ENCODE data around the gene THBD. TPM values are rescaled to one million over a fixed set of nuclear protein-coding genes. Genes with fewer than 3 reads are reported as not detected.

The THBD gene, protein sequence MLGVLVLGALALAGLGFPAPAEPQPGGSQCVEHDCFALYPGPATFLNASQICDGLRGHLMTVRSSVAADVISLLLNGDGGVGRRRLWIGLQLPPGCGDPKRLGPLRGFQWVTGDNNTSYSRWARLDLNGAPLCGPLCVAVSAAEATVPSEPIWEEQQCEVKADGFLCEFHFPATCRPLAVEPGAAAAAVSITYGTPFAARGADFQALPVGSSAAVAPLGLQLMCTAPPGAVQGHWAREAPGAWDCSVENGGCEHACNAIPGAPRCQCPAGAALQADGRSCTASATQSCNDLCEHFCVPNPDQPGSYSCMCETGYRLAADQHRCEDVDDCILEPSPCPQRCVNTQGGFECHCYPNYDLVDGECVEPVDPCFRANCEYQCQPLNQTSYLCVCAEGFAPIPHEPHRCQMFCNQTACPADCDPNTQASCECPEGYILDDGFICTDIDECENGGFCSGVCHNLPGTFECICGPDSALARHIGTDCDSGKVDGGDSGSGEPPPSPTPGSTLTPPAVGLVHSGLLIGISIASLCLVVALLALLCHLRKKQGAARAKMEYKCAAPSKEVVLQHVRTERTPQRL
- total RNA-seq (1 to 10 TPM; 1.0 to 1.1 TPM), total RNA-seq (0 reads per million in 2 donors)

DNA sequence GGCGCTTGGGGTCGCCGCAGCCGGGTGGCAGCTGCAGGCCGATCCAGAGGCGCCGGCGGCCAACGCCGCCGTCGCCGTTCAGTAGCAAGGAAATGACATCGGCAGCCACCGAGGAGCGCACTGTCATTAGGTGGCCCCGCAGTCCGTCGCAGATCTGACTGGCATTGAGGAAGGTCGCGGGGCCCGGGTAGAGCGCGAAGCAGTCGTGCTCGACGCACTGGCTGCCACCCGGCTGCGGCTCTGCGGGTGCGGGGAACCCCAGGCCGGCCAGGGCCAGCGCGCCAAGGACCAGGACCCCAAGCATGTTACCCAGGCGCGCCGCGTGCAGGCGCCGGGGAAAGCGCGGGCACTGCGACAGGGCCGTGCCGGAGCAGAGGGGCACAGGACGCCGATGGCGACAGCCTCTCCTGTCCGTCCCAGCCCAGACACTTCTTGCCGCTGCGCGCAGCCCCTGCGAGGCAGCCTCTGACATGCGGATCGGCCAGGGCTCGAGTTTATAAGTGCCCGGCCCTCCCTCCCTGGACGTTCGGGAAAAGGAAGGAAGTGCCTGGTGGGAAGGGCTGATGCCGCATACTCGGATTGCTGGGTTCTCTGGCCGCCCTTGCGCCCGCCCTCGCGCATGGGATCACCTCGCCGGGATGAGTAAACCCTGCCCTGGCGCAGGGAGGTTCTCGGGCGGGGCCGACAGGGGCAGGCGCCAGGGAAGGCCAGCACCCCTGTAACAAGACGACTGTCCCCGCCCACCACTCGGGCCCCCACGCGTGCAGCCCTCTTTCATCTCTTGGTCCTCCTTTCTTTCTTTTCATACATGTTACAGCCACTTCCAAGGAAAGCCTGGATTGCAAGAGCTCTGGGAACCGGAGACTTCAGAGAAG is at the start of gene THBD:
Gene THBD, minus strand, starts transcription at position 472 of the 875 bp plus-strand sequence. Its CDS starts 168 bp downstream, at position 304.
- Mint-ChIP-seq H3K27ac (no peak within 1 kb of the TSS), H3K4me3 (peak within 1 kb of the TSS; percentile 76), H3K36me3 (ENCODE audit: low read depth) (peaks cover 3% of the 10 kb centered on the region), H3K4me1 (peaks cover 3% of the 10 kb centered on the region), H3K27me3 (peaks cover 43% of the 10 kb centered on the region)
- no peaks in the 10 kb centered on the region for H3K9me3 ChIP-seq (ENCODE audit: control insufficient read depth, low read length, poor library complexity, severe bottlenecking)
- ATAC-seq (peak; percentile 42), DNase-seq (no peak)

DNA sequence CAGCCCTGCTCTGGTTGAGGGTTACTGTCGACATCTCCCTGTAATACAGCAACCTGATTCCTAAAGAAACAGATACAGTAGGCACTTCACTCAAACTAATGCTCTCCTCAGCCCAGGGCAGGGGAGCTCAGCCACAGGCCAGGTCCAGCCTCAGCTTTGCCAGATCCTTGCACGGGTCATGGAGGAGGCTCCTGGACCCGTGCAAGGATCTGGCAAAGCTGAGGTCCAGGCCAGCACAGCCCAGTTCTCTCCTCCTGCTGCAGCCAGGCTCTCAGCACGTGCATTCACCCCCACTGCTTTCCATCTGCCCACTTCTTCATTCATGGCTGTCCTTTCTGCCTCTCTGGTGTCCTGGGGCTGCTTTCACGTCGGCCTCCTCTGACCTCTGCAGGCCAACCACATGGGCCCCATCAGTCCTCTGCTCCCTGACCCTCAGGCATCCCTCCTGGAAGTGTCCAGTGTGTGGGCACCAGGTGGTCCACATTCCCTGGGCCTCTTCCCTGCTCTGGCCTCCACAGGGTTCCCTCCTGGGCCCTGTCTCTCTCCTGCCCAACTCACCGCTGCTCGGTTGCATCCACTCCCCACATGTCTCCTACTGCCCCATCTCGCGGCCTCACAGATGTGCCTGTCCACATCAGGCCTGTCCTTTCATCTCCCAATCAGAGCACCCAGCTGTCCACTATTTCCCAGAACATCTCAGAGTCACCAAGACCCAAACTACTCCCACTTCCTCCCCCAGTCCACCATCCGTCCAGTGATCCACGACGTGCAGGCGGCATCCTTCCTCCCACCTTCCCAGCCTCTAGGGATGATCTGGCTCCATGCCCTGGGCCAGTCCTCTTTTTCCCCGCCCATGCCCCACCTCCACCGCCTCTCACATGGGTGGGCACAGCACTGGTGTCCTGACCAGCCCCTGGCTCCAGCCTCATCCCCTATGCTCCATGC is 48.4 kb upstream of the THBD start:
- H3K9me3 ChIP-seq (ENCODE audit: control insufficient read depth, low read length, poor library complexity, severe bottlenecking): no peaks in the 10 kb centered on the region
- ATAC-seq (no peak), DNase-seq (no peak)
- H3K27me3 Mint-ChIP-seq: peaks cover 47% of the 10 kb centered on the region
- H3K4me3 Mint-ChIP-seq: no peak overlapping the region
- H3K4me1 Mint-ChIP-seq: peaks cover 5% of the 10 kb centered on the region
- peaks cover 3% of the 10 kb centered on the region for H3K36me3 Mint-ChIP-seq (ENCODE audit: low read depth)
- no peak overlapping the region for H3K27ac Mint-ChIP-seq

DNA sequence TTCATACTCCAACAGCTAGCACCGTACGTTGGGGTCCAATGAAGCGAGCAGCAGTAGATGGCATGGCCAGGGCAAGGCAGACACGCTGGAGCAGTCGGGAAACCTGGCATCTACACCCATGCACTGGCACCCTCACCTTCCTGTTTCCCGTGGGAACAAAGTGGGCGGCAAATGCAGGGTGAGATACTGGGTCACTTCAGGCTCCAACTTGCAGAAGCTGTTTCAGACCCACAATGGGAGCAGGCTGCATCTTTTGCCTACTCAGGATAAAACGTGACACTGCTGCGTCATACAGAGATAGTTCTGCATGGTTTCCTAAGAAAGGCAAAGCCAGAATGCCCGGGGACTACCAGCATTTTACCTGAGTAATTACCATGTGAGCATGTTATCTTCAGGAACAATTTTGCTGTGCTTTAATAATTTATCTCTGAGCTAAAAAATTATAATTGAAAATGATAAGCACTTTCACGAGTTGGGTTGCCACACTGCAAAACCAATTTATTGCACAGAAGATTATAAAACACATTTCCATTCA is 47.6 kb upstream of the THBD start:
- ATAC-seq (no peak), DNase-seq (no peak)
- H3K4me3 Mint-ChIP-seq: no peak overlapping the region
- H3K27ac Mint-ChIP-seq: no peak overlapping the region
- peaks cover 5% of the 10 kb centered on the region for H3K4me1 Mint-ChIP-seq
- H3K27me3 Mint-ChIP-seq: peaks cover 47% of the 10 kb centered on the region
- peaks cover 3% of the 10 kb centered on the region for H3K36me3 Mint-ChIP-seq (ENCODE audit: low read depth)
- no peaks in the 10 kb centered on the region for H3K9me3 ChIP-seq (ENCODE audit: control insufficient read depth, low read length, poor library complexity, severe bottlenecking)

DNA sequence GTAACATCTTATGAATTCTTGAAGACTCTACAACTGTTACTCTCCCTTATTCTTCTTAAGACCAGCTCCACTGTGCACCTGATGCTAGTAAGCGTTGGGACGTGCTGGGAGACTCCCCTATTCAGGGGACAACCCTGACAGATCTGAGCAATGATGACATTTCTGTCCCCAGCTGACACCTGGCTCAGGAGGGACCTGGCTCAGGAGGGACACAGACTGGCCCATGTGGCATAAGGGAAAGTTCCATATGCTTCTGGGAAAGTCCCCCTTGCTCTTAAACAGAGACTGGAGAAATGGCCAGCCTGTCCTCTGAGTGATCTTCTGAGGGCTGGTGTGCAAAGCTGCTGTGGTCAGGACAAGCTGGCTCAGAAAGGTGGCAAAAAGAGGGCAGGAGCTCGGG is 46.6 kb upstream of the THBD start:
- DNase-seq: no peak
- no peak overlapping the region for H3K4me3 Mint-ChIP-seq
- H3K27ac Mint-ChIP-seq: no peak overlapping the region
- peaks cover 3% of the 10 kb centered on the region for H3K36me3 Mint-ChIP-seq (ENCODE audit: low read depth)
- peaks cover 51% of the 10 kb centered on the region for H3K27me3 Mint-ChIP-seq
- ATAC-seq: no peak
- peaks cover 5% of the 10 kb centered on the region for H3K4me1 Mint-ChIP-seq
- no peaks in the 10 kb centered on the region for H3K9me3 ChIP-seq (ENCODE audit: control insufficient read depth, low read length, poor library complexity, severe bottlenecking)

DNA sequence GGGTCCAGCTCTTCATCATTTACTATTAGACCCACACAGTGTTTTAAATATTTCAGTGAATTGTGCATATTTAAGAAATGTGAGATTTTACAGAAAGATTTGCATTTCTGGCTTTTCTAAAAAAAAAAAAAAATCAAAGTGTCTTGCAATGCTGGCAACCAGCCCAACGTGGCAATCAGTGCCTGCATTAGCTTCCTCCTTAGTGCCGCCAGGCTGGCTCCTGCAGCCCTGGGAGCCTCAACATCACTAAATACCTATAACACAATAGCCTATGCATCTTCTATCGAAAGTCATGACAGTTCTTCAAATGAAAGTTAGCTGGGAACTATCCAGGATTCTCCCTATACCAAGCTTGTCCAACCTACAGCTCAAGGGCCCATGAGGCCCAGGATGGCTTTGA is 46.0 kb upstream of the THBD start:
- Mint-ChIP-seq H3K4me1 (peaks cover 5% of the 10 kb centered on the region), H3K36me3 (ENCODE audit: low read depth) (peaks cover 3% of the 10 kb centered on the region), H3K27me3 (peaks cover 48% of the 10 kb centered on the region), H3K4me3 (no peak overlapping the region), H3K27ac (no peak overlapping the region)
- H3K9me3 ChIP-seq (ENCODE audit: control insufficient read depth, low read length, poor library complexity, severe bottlenecking): no peaks in the 10 kb centered on the region
- ATAC-seq (no peak), DNase-seq (no peak)

DNA sequence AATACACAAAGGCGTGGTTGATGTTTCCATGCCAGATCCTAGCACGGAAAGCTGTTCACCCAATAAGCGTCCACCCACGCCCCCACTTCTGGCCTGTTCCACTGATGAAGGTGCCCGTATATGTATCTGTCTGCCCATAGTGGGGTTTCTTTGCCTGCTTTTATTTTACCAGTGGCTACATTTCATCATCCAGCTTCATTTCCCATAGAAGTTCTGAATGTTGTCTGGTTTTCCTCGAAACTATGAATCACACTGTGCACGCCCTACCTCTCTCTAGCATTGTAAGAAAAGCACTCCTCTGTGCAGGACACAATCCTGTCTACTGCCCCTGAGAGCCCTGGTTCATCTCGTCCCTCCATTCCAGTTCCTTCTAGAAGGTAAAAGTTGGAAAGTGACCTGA is 45.5 kb upstream of the THBD start:
- peaks cover 44% of the 10 kb centered on the region for H3K27me3 Mint-ChIP-seq
- ATAC-seq (no peak), DNase-seq (no peak)
- H3K4me3 Mint-ChIP-seq: no peak overlapping the region
- no peaks in the 10 kb centered on the region for H3K9me3 ChIP-seq (ENCODE audit: control insufficient read depth, low read length, poor library complexity, severe bottlenecking)
- H3K36me3 Mint-ChIP-seq (ENCODE audit: low read depth): peaks cover 3% of the 10 kb centered on the region
- no peak overlapping the region for H3K27ac Mint-ChIP-seq
- H3K4me1 Mint-ChIP-seq: peaks cover 5% of the 10 kb centered on the region

DNA sequence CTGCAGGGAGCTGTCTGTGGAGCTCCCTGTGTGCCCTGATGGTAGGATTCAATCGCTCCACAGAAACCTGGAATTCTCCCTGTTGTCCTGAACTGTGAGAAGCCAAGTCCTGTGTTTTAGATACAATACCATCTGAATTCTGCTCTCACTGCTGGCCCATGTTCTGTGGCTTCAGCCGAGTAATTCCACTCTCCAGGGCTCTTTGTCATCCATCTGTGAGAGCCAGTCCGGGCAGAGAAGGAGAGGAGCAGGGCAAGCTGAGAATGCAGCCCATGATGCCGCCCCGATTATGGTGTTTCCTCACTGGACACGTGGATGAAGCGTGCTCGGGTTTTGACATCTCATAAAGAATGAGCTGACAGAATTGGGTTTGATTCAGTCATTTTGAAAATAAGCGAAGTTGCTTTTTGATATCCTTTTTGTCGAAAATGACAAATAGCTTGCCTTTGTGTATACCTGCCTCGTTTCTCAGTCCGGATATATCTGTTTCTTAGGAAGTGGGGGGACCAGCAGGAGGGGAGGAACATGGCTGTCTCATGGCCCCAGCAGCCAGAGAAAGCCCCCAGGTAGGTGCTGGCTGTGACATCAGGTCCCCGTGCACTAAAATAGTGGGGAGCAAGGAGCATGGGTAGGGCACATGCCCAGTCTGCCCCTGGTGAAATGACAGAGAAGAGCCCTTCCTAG is 44.9 kb upstream of the THBD start:
- DNase-seq: no peak
- no peak for ATAC-seq
- peaks cover 39% of the 10 kb centered on the region for H3K27me3 Mint-ChIP-seq

DNA sequence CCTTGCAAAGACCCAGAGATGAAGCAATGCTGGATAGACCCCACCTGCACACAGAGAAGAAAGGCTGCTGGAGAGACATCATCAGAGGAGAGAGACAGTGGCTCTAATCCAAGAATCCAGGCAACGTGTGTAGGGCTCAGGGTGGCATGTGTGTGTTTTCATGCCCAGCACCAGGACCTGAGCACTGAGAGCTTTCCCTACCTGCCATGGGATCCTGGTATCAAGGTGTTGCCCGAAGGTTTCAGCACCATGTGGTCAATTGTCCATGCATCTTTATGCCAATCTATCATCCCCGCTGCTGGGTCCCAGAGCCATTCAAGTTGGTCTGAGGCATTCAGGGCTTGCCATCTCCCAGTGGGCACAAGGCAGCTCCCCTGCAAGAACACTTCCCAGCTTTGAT is 44.1 kb upstream of the THBD start:
- no peak overlapping the region for H3K4me3 Mint-ChIP-seq
- DNase-seq (no peak), ATAC-seq (no peak)
- H3K9me3 ChIP-seq (ENCODE audit: control insufficient read depth, low read length, poor library complexity, severe bottlenecking): no peaks in the 10 kb centered on the region
- peaks cover 6% of the 10 kb centered on the region for H3K4me1 Mint-ChIP-seq
- H3K36me3 Mint-ChIP-seq (ENCODE audit: low read depth): peaks cover 3% of the 10 kb centered on the region
- peaks cover 37% of the 10 kb centered on the region for H3K27me3 Mint-ChIP-seq
- H3K27ac Mint-ChIP-seq: no peak overlapping the region

More for the DNA sequence above, 44.9 kb upstream of the THBD start:
- Mint-ChIP-seq H3K4me1 (peaks cover 5% of the 10 kb centered on the region), H3K36me3 (ENCODE audit: low read depth) (peaks cover 3% of the 10 kb centered on the region), H3K4me3 (no peak overlapping the region), H3K27ac (no peak overlapping the region)
- H3K9me3 ChIP-seq (ENCODE audit: control insufficient read depth, low read length, poor library complexity, severe bottlenecking): no peaks in the 10 kb centered on the region

DNA sequence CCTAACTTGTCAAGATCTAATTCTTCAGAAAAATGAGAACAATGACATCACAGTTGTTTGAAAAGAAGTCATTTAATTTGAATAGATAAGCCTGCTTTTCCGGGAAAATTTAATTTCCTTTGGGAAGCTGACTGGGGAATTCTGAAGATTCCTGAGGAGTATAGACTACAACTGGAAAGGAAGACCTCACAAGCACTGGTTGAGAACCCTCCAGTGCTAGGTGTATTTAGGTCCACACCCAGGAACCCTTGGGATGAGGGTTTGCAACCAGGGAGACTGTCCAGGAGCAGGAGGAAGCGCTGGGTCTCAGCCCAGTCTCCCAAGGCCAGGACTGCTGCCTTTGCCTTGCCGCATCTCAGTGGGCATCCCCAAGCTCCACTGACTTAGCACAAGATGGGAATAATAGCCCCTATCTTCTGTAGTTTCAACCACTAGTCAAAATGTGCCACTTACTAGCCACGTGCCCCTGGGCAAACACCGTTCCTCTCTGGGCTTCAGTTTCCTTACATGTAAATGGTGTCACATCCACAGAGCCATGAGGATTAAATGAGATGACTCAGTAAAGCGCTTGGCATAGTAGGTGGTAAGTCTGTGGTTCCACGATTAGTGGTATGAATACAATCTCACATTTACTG is 43.5 kb upstream of the THBD start:
- peaks cover 33% of the 10 kb centered on the region for H3K27me3 Mint-ChIP-seq
- ATAC-seq (no peak), DNase-seq (no peak)
- peaks cover 9% of the 10 kb centered on the region for H3K4me1 Mint-ChIP-seq
- no peak overlapping the region for H3K27ac Mint-ChIP-seq
- H3K4me3 Mint-ChIP-seq: no peak overlapping the region
- H3K36me3 Mint-ChIP-seq (ENCODE audit: low read depth): peaks cover under 1% of the 10 kb centered on the region
- H3K9me3 ChIP-seq (ENCODE audit: control insufficient read depth, low read length, poor library complexity, severe bottlenecking): no peaks in the 10 kb centered on the region

DNA sequence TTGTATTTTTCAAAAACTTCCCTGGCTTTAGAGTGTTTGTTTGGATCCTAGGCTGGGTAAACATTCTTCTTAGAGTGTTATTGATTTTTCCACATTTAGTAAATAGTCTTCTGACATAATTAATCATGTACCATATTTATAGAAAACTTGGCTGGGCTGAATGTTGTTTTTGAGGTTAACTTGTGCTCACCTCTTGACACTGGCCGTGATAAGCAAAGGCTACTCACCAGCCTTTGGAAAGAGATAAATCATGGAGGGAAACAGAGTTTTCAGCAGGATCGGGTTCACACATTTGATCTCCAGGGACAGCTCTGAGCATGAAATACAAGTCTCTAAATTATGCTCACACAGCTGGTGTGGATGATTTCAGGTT is 42.9 kb upstream of the THBD start:
- Mint-ChIP-seq H3K36me3 (ENCODE audit: low read depth) (no peaks in the 10 kb centered on the region), H3K27me3 (peaks cover 31% of the 10 kb centered on the region), H3K4me3 (no peak overlapping the region), H3K4me1 (peaks cover 7% of the 10 kb centered on the region), H3K27ac (no peak overlapping the region)
- no peaks in the 10 kb centered on the region for H3K9me3 ChIP-seq (ENCODE audit: control insufficient read depth, low read length, poor library complexity, severe bottlenecking)
- DNase-seq (no peak), ATAC-seq (no peak)

DNA sequence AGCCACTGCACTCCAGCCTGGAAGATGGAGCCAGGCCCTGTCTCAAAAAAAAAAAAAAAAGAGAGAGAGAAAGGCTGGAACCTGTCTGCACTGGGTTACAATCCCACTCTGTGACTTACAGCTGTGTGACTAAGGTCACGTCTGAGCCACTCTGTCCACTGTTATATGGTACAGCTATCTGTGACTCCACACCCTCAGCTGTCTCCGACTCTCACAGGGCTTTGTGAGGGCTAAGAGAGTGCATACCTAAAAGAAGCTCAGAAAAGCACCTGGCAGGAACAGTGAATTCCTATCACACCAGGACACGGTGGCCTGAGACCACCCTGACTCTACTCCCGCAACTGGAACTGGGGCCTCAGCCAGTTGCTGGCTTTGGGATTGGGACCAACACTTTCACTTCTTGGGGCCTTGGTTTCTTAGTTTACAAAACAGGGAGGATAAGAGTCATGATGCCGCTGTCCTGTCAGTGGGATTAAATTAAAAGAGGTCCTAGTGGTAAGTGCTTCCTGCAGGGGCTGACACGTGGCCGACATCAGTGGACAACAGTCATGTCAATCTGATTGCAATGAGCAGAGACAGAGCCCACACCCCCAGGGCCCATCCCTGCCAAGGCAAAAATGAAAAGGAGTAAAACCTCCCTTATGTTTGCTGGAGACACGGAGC is 42.4 kb upstream of the THBD start:
- H3K27me3 Mint-ChIP-seq: peaks cover 31% of the 10 kb centered on the region
- DNase-seq (no peak), ATAC-seq (no peak)
- peaks cover 7% of the 10 kb centered on the region for H3K4me1 Mint-ChIP-seq
- H3K36me3 Mint-ChIP-seq (ENCODE audit: low read depth): no peaks in the 10 kb centered on the region
- H3K9me3 ChIP-seq (ENCODE audit: control insufficient read depth, low read length, poor library complexity, severe bottlenecking): no peaks in the 10 kb centered on the region
- H3K4me3 Mint-ChIP-seq: no peak overlapping the region
- H3K27ac Mint-ChIP-seq: no peak overlapping the region

All from T-helper 17 cell (primary cell).